HepG2 (cell line): ENCODE data around the gene LRP1-AS. TPM values are rescaled to one million over a fixed set of nuclear protein-coding genes. Genes with fewer than 3 reads are reported as not detected.
A peak's percentile ranks its signal among the peaks of the same experiment; 100 is the strongest.

ENCODE experiments used
- CEBPB ChIP-seq: IDR thresholded peaks from 2 replicates; pipeline ENCODE4 v1.6.1; 2011; ENCODE audit warnings: low read depth, low read length, improper control_type of control experiment, borderline replicate concordance
- CHD4 ChIP-seq: fragments of 200-600 bp; sonication (generic); IDR thresholded peaks from 2 replicates; pipeline ENCODE4 v1.7.0; 2017; ENCODE audit warnings: mild to moderate bottlenecking, low read length, borderline replicate concordance
- GATAD2A ChIP-seq: IDR thresholded peaks from 2 replicates; pipeline ENCODE4 v1.6.1; 2016
- GZF1 ChIP-seq: sonication (generic); formaldehyde crosslinking; IDR thresholded peaks from 2 replicates; pipeline ENCODE4 v1.5.1; 2020; ENCODE audit warnings: mild to moderate bottlenecking, missing genetic modification reagents
- HNF1B ChIP-seq: sonication (generic); formaldehyde crosslinking; IDR thresholded peaks from 2 replicates; pipeline ENCODE4 v1.5.1; 2020; ENCODE audit warnings: mild to moderate bottlenecking, moderate library complexity, missing genetic modification reagents
- HNRNPH1 ChIP-seq: fragments of 200-400 bp; formaldehyde crosslinking; optimal IDR thresholded peaks from 2 replicates; pipeline ENCODE3; 2017; ENCODE audit warnings: mild to moderate bottlenecking, low read depth, low read length
- HNRNPLL ChIP-seq: fragments of 200-400 bp; formaldehyde crosslinking; IDR thresholded peaks from 2 replicates; pipeline ENCODE4 v1.6.1; 2017; ENCODE audit warnings: mild to moderate bottlenecking, low read depth, low read length; ENCODE audit not compliant: poor library complexity, severe bottlenecking
- KAT2B ChIP-seq: fragments of 150-350 bp; IDR thresholded peaks from 2 replicates; pipeline ENCODE4 v1.6.1; 2014; ENCODE audit warnings: low read depth, low read length, borderline replicate concordance
- KLF15 ChIP-seq: sonication (generic); formaldehyde crosslinking; IDR thresholded peaks from 2 replicates; pipeline ENCODE4 v1.8.1; 2023; ENCODE audit warnings: borderline replicate concordance, mild to moderate bottlenecking, inconsistent platforms, missing genetic modification reagents, mixed read lengths
- MLX ChIP-seq: IDR thresholded peaks from 2 replicates; pipeline ENCODE4 v1.6.1; 2016
- MYPOP ChIP-seq: sonication (generic); formaldehyde crosslinking; IDR thresholded peaks from 2 replicates; pipeline ENCODE4 v1.8.1; 2023; ENCODE audit warnings: mild to moderate bottlenecking, moderate library complexity, missing genetic modification reagents
- NFKBIZ ChIP-seq: IDR thresholded peaks from 2 replicates; pipeline ENCODE4 v1.6.1; 2018; ENCODE audit warnings: missing genetic modification reagents, missing compliant biosample characterization
- NFYB ChIP-seq: sonication (generic); formaldehyde crosslinking; IDR thresholded peaks from 2 replicates; pipeline ENCODE4 v1.4.0; 2020; ENCODE audit warnings: missing genetic modification reagents
- RBM22 ChIP-seq: fragments of 200-400 bp; formaldehyde crosslinking; optimal IDR thresholded peaks from 2 replicates; pipeline ENCODE3; 2017; ENCODE audit warnings: mild to moderate bottlenecking, low read length, moderate library complexity
- SMC3 ChIP-seq: IDR thresholded peaks from 2 replicates; pipeline ENCODE4 v1.6.1; 2011; ENCODE audit warnings: low read length, improper control_type of control experiment
- TFDP2 ChIP-seq: sonication (generic); formaldehyde crosslinking; IDR thresholded peaks from 2 replicates; pipeline ENCODE4 v1.4.0; 2020; ENCODE audit warnings: missing genetic modification reagents
- WIZ ChIP-seq: sonication (generic); formaldehyde crosslinking; IDR thresholded peaks from 2 replicates; pipeline ENCODE4 v1.5.1; 2020; ENCODE audit warnings: mild to moderate bottlenecking, missing genetic modification reagents
- XRCC5 ChIP-seq: fragments of 200-400 bp; formaldehyde crosslinking; optimal IDR thresholded peaks from 2 replicates; pipeline ENCODE3; 2017; ENCODE audit warnings: mild to moderate bottlenecking, low read length
- ZIK1 ChIP-seq: sonication (generic); formaldehyde crosslinking; IDR thresholded peaks from 2 replicates; pipeline ENCODE4 v1.5.0; 2020; ENCODE audit warnings: mild to moderate bottlenecking, low read depth, missing genetic modification reagents, borderline replicate concordance
- ZMYM4 ChIP-seq: sonication (generic); formaldehyde crosslinking; IDR thresholded peaks from 2 replicates; pipeline ENCODE4 v1.8.1; 2023; ENCODE audit warnings: mild to moderate bottlenecking, missing genetic modification reagents
- ZNF225 ChIP-seq: sonication (generic); formaldehyde crosslinking; IDR thresholded peaks from 2 replicates; pipeline ENCODE4 v1.4.0; 2020; ENCODE audit warnings: mild to moderate bottlenecking, missing genetic modification reagents
- ZNF280B ChIP-seq: sonication (generic); formaldehyde crosslinking; IDR thresholded peaks from 2 replicates; pipeline ENCODE4 v1.5.0; 2020; ENCODE audit warnings: missing genetic modification reagents, mild to moderate bottlenecking, borderline replicate concordance
- ZNF383 ChIP-seq: sonication (generic); formaldehyde crosslinking; IDR thresholded peaks from 2 replicates; pipeline ENCODE4 v1.4.0; 2020; ENCODE audit warnings: missing genetic modification reagents, mild to moderate bottlenecking, borderline replicate concordance
- ZNF441 ChIP-seq: sonication (generic); formaldehyde crosslinking; IDR thresholded peaks from 2 replicates; pipeline ENCODE4 v1.7.0; 2021; ENCODE audit warnings: missing genetic modification reagents, borderline replicate concordance
- ZNF564 ChIP-seq: sonication (generic); formaldehyde crosslinking; IDR thresholded peaks from 2 replicates; pipeline ENCODE4 v1.8.1; 2023; ENCODE audit warnings: mild to moderate bottlenecking, missing genetic modification reagents
- ZNF616 ChIP-seq: sonication (generic); formaldehyde crosslinking; IDR thresholded peaks from 2 replicates; pipeline ENCODE4 v1.5.0; 2020; ENCODE audit warnings: low read depth, mild to moderate bottlenecking, missing genetic modification reagents
- ZNF703 ChIP-seq: sonication (generic); formaldehyde crosslinking; IDR thresholded peaks from 2 replicates; pipeline ENCODE4 v1.5.1; 2020; ENCODE audit warnings: missing genetic modification reagents, mild to moderate bottlenecking, moderate library complexity, borderline replicate concordance
- polyA plus RNA-seq, 8 experiments: library from polyadenylated mRNA; depleted of rRNA in 3 of 8; stranded (reverse) in 7 of 8; unstranded in 1 of 8; fragments of >200 nt; fragmentation: Illumina TruSeq in 4 of 8; extraction: Trizol in 4 of 8; gene quantifications; 2 replicates each; pipeline versions ENCODE4 v1.2.1 to v1.2.3, GENCODE V29; 2011 to 2016; ENCODE audit warnings: low read depth in 4 of 8, missing spikeins in 1 of 8, mixed read lengths in 1 of 8; ENCODE audit not compliant: insufficient read depth in 1 of 8
- total RNA-seq, 5 experiments: library from RNA; depleted of rRNA; stranded (reverse); fragments of >200 nt; fragmentation: Illumina TruSeq; extraction: Trizol; gene quantifications; 2 replicates each; pipeline ENCODE4 v1.2.3, GENCODE V29; 2016; ENCODE audit warnings: low read depth in 1 of 5

Gene LRP1-AS
- total and polyA plus RNA-seq, 2 of the 13 experiments (the other 11 are each of a cell fraction or from before 2014, with no cell fraction given), result 0.20 TPM; not detected in 1

- TF ChIP-seq XRCC5 (peak; percentile 84), WIZ (CRISPR knock-in tag) (no peak), ZNF564 (CRISPR knock-in tag) (no peak), ZNF616 (CRISPR knock-in tag) (no peak), MLX (CRISPR knock-in tag) (no peak), HNRNPH1 (no peak), KAT2B (no peak), SMC3 (peak; percentile 59; the same call in 1 of the 2 replicates), GZF1 (CRISPR knock-in tag) (no peak), ZMYM4 (CRISPR knock-in tag) (0 out of 2 replicates have a peak, but pooled peaks have one; percentile 22), NFYB (CRISPR knock-in tag) (no peak), RBM22 (no peak), HNRNPLL (peak; percentile 30), MYPOP (no peak), ZNF383 (CRISPR knock-in tag) (no peak), ZNF280B (no peak), NFKBIZ (CRISPR knock-in tag) (no peak), ZIK1 (no peak), ZNF441 (CRISPR knock-in tag) (no peak), CEBPB (no peak), GATAD2A (CRISPR knock-in tag) (no peak), TFDP2 (CRISPR knock-in tag) (no peak), KLF15 (CRISPR knock-in tag) (no peak), ZNF703 (no peak), HNF1B (CRISPR knock-in tag) (no peak), CHD4 (no peak), ZNF225 (CRISPR knock-in tag) (peak; percentile 35; the same call in 1 of the 2 replicates)
Observed at GRCh38 chr12:57173089-57173488, 25.7 kb upstream of the LRP1-AS start (continued).
